GM12864 (cell line): Measurements from ENCODE around the gene PPP1R9B.

ENCODE experiments used
- DNase-seq: peaks from one replicate; pipeline ENCODE4 v3.0.0-alpha.2; 2011; ENCODE audit warnings: low read depth
- H3K4me3 ChIP-seq: 2 replicates; pipeline ENCODE4 v1.5.1; 2011; ENCODE audit warnings: mild to moderate bottlenecking, low read depth, low read length, control low read depth
- CTCF ChIP-seq: IDR thresholded peaks from 2 replicates; pipeline ENCODE4 v1.5.1; 2011; ENCODE audit warnings: low read depth, mild to moderate bottlenecking, moderate library complexity, low read length, control low read depth, inconsistent platforms; ENCODE audit errors: missing control alignments

The PPP1R9B gene

GRCh38 chr17:50154604-50155003, 4.1 kb upstream of the PPP1R9B start:
- no peak for TF ChIP-seq CTCF
- peak overlapping the region; percentile 31 for H3K4me3 ChIP-seq
- DNase-seq = no peak

GRCh38 chr17:50153650-50154575, 3.4 kb upstream of the PPP1R9B start:
- no peak for DNase-seq
- no peak overlapping the region for H3K4me3 ChIP-seq
- TF ChIP-seq CTCF = no peak

- no peak for TF ChIP-seq CTCF
- no peak for DNase-seq
- H3K4me3 ChIP-seq = no peak overlapping the region
Measured at GRCh38 chr17:50152736-50153135, 2.3 kb upstream of the PPP1R9B start.

- H3K4me3 ChIP-seq = peak overlapping the region; percentile 71
- no peak for TF ChIP-seq CTCF
- DNase-seq = peak; percentile 59
Measured at GRCh38 chr17:50151937-50152547, 1.6 kb upstream of the PPP1R9B start.

- peak; percentile 84 for TF ChIP-seq CTCF
- DNase-seq = peak; percentile 59
- H3K4me3 ChIP-seq = peak overlapping the region; percentile 71
Measured at GRCh38 chr17:50151041-50151936, 812 bp upstream of the PPP1R9B start.

- H3K4me3 ChIP-seq = peak overlapping the region; percentile 71
- TF ChIP-seq CTCF = peak; percentile 3
- DNase-seq = no peak
Measured at GRCh38 chr17:50149417-50150353, 792 bp downstream of the PPP1R9B start.
